Mesothelial cell of epicardium (in vitro differentiated cells): ENCODE results near the gene UQCRC2. TPM values are rescaled to one million over a fixed set of nuclear protein-coding genes. Genes with fewer than 3 reads are reported as not detected.
A peak's percentile ranks its signal among the peaks of the same experiment; 100 is the strongest.

ENCODE experiments used
- DNase-seq, 2 experiments: peaks; one replicate each; pipeline ENCODE4 v3.0.0; 2021; ENCODE audit warnings: low spot score in 2 of 2; ENCODE audit not compliant: unreplicated experiment in 2 of 2
- H3K27ac Mint-ChIP-seq: 2 replicates; pipeline ENCODE4 v1.8.0; 2021; ENCODE audit warnings: mixed read lengths
- H3K27me3 Mint-ChIP-seq: 2 replicates; pipeline ENCODE4 v1.8.0; 2021; ENCODE audit warnings: low read depth, mixed read lengths
- H3K36me3 Mint-ChIP-seq: 2 replicates; pipeline ENCODE4 v1.8.0; 2021; ENCODE audit warnings: mixed read lengths
- H3K4me1 Mint-ChIP-seq: 2 replicates; pipeline ENCODE4 v1.8.0; 2021; ENCODE audit warnings: mixed read lengths
- H3K4me3 Mint-ChIP-seq: 2 replicates; pipeline ENCODE4 v1.8.0; 2021; ENCODE audit warnings: mild to moderate bottlenecking, moderate library complexity, mixed read lengths
- H3K9me3 Mint-ChIP-seq: 2 replicates; pipeline ENCODE4 v1.8.0; 2021; ENCODE audit warnings: mixed read lengths
- total RNA-seq: library from RNA; stranded (reverse); gene quantifications from 3 replicates; pipeline ENCODE4 v1.2.1, GENCODE V29; 2021
- TF ChIP-seq, protein P1 (sequence below): fragments of 200-600 bp; sonication (generic); IDR thresholded peaks from one replicate; pipeline ENCODE4 v1.5.0; 2021; ENCODE audit warnings: antibody characterized with exemption; ENCODE audit not compliant: unreplicated experiment

UQCRC2 gene
- total RNA-seq, 1 donor from 2014 or later = 199 TPM

DNA sequence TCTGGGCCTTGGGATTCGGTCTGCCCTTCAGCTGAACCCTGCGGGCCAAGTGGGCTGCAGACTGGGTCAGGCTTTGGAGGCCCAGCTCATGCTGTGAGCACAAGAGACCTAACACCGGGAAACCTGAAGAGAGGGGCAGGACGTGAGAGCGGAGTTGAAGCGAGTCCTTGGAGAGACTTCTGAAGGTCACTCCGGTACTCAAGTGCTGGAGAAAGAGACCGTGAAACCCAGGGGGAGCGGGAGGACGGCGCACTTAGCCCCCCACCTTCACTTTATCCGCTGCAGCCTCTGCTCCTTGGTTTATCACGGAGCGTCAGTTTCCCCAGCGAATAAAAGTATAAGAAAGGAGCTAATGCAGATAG is 361 bp downstream of the UQCRC2 start:
- peak overlapping the region; percentile 98 for H3K4me3 Mint-ChIP-seq
- H3K27ac Mint-ChIP-seq = peak overlapping the region; percentile 99
- H3K4me1 Mint-ChIP-seq = peaks cover 21% of the 10 kb centered on the region
- TF ChIP-seq, protein P1, sequence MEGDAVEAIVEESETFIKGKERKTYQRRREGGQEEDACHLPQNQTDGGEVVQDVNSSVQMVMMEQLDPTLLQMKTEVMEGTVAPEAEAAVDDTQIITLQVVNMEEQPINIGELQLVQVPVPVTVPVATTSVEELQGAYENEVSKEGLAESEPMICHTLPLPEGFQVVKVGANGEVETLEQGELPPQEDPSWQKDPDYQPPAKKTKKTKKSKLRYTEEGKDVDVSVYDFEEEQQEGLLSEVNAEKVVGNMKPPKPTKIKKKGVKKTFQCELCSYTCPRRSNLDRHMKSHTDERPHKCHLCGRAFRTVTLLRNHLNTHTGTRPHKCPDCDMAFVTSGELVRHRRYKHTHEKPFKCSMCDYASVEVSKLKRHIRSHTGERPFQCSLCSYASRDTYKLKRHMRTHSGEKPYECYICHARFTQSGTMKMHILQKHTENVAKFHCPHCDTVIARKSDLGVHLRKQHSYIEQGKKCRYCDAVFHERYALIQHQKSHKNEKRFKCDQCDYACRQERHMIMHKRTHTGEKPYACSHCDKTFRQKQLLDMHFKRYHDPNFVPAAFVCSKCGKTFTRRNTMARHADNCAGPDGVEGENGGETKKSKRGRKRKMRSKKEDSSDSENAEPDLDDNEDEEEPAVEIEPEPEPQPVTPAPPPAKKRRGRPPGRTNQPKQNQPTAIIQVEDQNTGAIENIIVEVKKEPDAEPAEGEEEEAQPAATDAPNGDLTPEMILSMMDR = no peak
- H3K9me3 Mint-ChIP-seq = no peaks in the 10 kb centered on the region
- no peak for DNase-seq
- peaks cover 11% of the 10 kb centered on the region for H3K36me3 Mint-ChIP-seq
- no peaks in the 10 kb centered on the region for H3K27me3 Mint-ChIP-seq

DNA sequence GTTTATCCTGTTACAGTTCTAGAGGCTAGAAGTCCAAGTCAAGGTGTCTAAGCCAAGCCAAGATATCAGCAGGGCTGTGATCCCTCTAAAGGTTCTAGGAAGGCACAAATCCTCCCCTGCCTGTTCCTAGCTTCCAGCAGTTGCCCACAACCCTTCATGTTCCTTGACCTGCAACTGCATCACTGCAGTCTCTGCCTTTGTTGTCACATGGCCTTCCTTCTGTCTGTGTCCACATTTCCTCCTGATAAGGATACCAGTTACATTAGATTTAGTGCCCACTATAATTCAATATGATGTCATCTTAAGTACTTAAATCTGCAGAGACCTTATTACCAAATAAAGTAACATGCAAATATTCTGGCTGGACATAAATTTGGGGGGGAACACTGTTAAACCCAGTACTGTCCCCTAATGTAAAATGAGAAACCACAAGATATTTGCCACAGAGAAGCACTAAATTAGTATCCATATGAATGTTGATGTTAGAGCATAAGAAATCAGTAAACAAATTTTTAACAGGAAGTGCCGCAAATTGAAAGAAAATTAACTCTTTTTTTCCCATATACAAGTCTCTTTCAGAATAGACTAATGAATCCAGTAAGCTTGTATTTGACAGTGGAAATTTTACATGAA is 4.7 kb downstream of the UQCRC2 start:
- Mint-ChIP-seq H3K27me3 (no peaks in the 10 kb centered on the region), H3K9me3 (no peaks in the 10 kb centered on the region), H3K36me3 (peaks cover 31% of the 10 kb centered on the region), H3K4me1 (peaks cover 8% of the 10 kb centered on the region), H3K27ac (no peak overlapping the region), H3K4me3 (no peak overlapping the region)
- no peak for DNase-seq
- TF ChIP-seq, protein P1 = no peak

DNA sequence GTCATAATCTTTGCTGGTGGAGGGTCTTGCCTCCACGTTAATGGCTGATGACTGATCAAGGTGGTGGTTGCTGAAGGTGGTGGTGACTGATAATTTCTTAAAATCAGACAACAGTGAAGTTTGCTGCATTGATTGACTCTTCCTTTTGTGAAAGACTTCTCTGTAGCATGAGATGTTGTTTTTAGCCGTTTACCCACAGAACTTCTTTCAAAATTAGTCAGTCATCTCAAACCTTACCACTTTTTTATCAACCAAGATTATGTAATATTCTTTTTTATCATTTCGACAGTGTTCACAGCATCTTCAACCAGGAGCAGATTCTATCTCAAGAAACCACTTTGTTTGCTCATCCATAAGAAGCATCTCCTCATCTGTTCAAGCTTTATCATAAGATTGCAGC is 5.9 kb downstream of the UQCRC2 start:
- Mint-ChIP-seq H3K4me1 (peaks cover 3% of the 10 kb centered on the region), H3K36me3 (peaks cover 33% of the 10 kb centered on the region)

DNA sequence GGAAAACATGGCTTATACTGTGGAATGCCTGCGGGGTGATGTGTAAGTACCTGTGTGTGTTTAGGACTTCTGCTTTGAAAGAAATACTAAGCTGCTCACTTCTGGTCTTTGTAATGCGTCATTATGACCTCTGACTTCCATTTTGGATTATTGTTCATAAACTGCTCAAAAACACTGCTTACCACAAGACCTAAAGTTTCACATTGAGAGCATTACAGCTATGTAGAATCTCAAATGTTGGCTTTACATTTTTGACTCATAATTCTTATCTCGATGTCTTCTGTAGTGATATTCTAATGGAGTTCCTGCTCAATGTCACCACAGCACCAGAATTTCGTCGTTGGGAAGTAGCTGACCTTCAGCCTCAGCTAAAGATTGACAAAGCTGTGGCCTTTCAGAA is 9.3 kb downstream of the UQCRC2 start:
- H3K36me3 Mint-ChIP-seq = peaks cover 47% of the 10 kb centered on the region
- H3K9me3 Mint-ChIP-seq = no peaks in the 10 kb centered on the region
- DNase-seq = no peak
- no peak overlapping the region for H3K27ac Mint-ChIP-seq
- no peaks in the 10 kb centered on the region for H3K27me3 Mint-ChIP-seq
- no peak overlapping the region for H3K4me3 Mint-ChIP-seq
- TF ChIP-seq, protein P1 = no peak
- no peaks in the 10 kb centered on the region for H3K4me1 Mint-ChIP-seq

More for the DNA sequence above, 5.9 kb downstream of the UQCRC2 start:
- no peak for DNase-seq
- no peaks in the 10 kb centered on the region for H3K27me3 Mint-ChIP-seq
- TF ChIP-seq, protein P1 = no peak
- H3K9me3 Mint-ChIP-seq = no peaks in the 10 kb centered on the region
- H3K27ac Mint-ChIP-seq = no peak overlapping the region
- no peak overlapping the region for H3K4me3 Mint-ChIP-seq

DNA sequence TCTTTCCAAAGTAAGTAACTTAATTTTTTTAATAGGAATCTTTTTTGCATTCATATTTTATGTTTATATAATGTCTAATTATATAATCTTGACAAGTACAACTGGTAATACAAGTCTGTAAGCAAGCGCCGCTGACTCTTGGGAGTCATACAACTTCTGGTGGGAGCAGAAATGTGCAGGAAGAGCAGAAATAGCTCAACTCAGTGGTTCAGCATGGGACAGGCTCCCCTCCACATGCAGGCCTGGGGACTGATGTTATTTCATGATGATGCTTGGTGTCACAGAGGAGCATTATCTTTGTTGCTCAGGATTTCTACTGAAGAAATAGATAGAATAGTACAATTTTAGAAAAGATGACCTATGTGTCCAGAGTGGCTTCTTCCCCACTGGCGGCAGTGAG is 10.7 kb downstream of the UQCRC2 start:
- Mint-ChIP-seq H3K27me3 (no peaks in the 10 kb centered on the region), H3K36me3 (peaks cover 40% of the 10 kb centered on the region), H3K4me1 (no peaks in the 10 kb centered on the region), H3K27ac (no peak overlapping the region), H3K9me3 (no peaks in the 10 kb centered on the region), H3K4me3 (no peak overlapping the region)
- TF ChIP-seq, protein P1 = no peak
- no peak for DNase-seq

DNA sequence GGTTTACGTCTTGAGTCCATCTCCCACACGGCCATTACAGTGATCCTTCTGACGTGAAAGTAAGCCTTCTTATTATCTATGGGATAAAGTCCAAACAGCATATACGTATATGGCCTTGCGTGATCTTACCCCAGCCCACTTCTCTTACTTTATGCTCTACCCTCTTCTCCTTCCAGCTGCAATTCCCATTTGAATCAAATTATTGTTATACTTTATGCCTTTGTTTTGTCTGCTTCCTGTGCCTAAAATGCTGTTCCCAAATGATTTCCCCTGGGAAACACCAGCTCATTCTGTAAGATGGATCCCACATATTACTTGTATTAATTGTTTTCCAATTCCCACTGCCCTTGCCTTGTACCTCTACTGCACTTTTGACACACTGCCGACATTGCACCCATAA is 11.2 kb downstream of the UQCRC2 start:
- H3K36me3 Mint-ChIP-seq = peaks cover 36% of the 10 kb centered on the region
- no peak overlapping the region for H3K27ac Mint-ChIP-seq
- H3K4me1 Mint-ChIP-seq = no peaks in the 10 kb centered on the region

More for the DNA sequence above, 11.2 kb downstream of the UQCRC2 start:
- TF ChIP-seq, protein P1 = no peak
- Mint-ChIP-seq H3K27me3 (no peaks in the 10 kb centered on the region), H3K4me3 (no peak overlapping the region), H3K9me3 (no peaks in the 10 kb centered on the region)
- DNase-seq = no peak
